Measurements from ENCODE around the gene ANXA10. TPM values are rescaled to one million over a fixed set of nuclear protein-coding genes. Genes with fewer than 3 reads are reported as not detected.

The ANXA10 gene
- total RNA-seq, 1 donor from 2014 or later: not detected

DNA sequence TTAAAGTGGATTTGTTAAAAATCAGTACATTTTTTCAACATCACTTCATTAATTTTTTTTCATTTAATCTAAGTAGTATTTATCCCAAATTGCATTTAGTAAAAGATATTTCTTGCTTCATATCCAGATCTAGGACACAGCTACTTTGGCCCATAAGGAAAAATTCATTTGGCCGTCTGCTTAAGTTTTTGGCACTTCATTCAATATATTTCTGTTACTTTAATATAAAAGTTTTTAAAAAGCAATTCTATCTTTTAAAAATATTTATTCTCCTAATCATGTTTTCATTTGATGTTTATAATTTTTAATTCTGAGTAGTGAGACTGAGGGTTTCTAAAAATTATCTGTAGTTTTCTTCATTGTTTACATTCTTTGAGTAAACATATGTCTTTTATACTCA is 28.5 kb downstream of the ANXA10 start:
- TF ChIP-seq, protein P1, sequence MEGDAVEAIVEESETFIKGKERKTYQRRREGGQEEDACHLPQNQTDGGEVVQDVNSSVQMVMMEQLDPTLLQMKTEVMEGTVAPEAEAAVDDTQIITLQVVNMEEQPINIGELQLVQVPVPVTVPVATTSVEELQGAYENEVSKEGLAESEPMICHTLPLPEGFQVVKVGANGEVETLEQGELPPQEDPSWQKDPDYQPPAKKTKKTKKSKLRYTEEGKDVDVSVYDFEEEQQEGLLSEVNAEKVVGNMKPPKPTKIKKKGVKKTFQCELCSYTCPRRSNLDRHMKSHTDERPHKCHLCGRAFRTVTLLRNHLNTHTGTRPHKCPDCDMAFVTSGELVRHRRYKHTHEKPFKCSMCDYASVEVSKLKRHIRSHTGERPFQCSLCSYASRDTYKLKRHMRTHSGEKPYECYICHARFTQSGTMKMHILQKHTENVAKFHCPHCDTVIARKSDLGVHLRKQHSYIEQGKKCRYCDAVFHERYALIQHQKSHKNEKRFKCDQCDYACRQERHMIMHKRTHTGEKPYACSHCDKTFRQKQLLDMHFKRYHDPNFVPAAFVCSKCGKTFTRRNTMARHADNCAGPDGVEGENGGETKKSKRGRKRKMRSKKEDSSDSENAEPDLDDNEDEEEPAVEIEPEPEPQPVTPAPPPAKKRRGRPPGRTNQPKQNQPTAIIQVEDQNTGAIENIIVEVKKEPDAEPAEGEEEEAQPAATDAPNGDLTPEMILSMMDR (IDR thresholded peaks at IDR 0.05; ENCODE audit: unreplicated experiment): no peak
- no peak for DNase-seq (ENCODE audit: low spot score)
- Mint-ChIP-seq H3K4me1 (ENCODE audit: unreplicated experiment) (no peaks in the 10 kb centered on the region), H3K4me3 (ENCODE audit: unreplicated experiment) (no peak overlapping the region), H3K27me3 (ENCODE audit: unreplicated experiment) (no peaks in the 10 kb centered on the region), H3K36me3 (ENCODE audit: low read depth, unreplicated experiment) (no peaks in the 10 kb centered on the region), H3K9me3 (ENCODE audit: unreplicated experiment) (no peaks in the 10 kb centered on the region), H3K27ac (ENCODE audit: unreplicated experiment) (no peak overlapping the region)

DNA sequence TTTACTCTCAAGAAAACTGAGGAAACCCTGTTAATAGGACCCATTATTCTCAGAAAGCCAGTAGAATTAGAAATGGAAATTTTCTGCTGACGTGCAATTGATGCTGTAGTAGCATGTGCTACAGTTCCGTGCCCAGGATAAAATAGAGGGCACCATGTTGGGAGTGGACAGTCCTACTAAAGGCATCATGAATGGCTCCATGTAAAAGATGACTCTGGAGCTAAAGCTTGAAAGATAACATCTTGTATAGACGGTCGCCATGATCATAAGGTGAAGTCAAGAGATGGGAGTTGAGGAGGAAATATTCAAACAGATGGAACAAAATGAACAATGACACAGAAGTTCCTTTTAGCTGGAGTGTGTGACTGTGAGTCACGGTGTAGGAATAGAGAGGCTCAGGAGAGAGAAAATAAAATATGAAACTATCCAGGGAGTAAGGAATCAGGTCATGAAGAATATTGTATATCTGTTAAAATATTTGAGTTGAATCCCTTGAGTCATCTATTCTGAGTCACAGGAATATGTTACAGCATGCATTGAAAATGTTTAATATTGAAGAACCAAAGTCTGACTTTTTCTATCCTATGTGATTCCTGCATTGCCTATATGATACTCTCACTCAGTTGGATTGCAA is 31.8 kb downstream of the ANXA10 start:
- Mint-ChIP-seq H3K27ac (ENCODE audit: unreplicated experiment) (no peak overlapping the region), H3K4me3 (ENCODE audit: unreplicated experiment) (no peak overlapping the region), H3K27me3 (ENCODE audit: unreplicated experiment) (no peaks in the 10 kb centered on the region), H3K36me3 (ENCODE audit: low read depth, unreplicated experiment) (no peaks in the 10 kb centered on the region), H3K4me1 (ENCODE audit: unreplicated experiment) (no peaks in the 10 kb centered on the region), H3K9me3 (ENCODE audit: unreplicated experiment) (no peaks in the 10 kb centered on the region)
- TF ChIP-seq, protein P1 (IDR thresholded peaks at IDR 0.05; ENCODE audit: unreplicated experiment): no peak
- DNase-seq (ENCODE audit: low spot score): no peak

DNA sequence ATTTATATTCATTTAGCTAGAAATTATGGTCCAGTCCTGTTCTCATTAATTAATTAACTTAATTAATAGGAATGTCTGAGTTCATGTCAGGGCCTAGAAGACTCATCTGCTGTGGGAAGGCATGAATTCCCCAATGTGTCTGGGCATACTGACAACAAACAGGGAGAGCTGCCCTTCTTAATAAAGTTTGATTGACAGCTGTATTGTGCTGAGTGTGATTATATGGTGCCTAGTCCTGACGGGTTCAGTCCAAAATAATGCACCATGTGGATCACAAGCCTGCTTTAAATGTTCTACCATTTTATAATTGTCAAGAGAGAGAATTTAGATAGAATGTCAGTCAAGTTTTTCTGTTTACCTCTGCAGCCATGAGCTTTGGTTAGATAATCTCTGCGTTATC is 34.6 kb downstream of the ANXA10 start:
- no peak overlapping the region for H3K4me3 Mint-ChIP-seq (ENCODE audit: unreplicated experiment)
- no peaks in the 10 kb centered on the region for H3K9me3 Mint-ChIP-seq (ENCODE audit: unreplicated experiment)
- H3K27ac Mint-ChIP-seq (ENCODE audit: unreplicated experiment): no peak overlapping the region
- DNase-seq (ENCODE audit: low spot score): no peak
- H3K4me1 Mint-ChIP-seq (ENCODE audit: unreplicated experiment): no peaks in the 10 kb centered on the region
- TF ChIP-seq, protein P1 (IDR thresholded peaks at IDR 0.05; ENCODE audit: unreplicated experiment): no peak
- no peaks in the 10 kb centered on the region for H3K27me3 Mint-ChIP-seq (ENCODE audit: unreplicated experiment)
- H3K36me3 Mint-ChIP-seq (ENCODE audit: low read depth, unreplicated experiment): no peaks in the 10 kb centered on the region

DNA sequence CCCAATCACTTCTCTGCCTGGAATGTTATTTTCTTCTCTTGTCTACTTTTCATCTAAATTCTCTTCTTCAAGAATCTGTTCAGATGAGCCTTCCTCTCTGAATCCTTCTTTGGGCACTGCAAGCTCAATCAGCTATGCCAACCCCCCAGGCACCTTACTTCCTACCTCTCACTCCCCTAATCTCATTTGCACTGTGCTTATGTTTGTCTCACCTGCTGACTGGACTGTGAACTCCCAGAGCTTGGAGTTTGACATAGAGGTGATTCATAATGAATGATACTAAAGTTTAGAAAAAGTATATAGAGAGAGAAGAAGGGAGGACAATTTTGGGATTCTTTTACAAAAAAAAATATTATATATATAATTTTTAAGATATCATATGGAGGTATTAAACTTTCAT is 36.3 kb downstream of the ANXA10 start:
- Mint-ChIP-seq H3K36me3 (ENCODE audit: low read depth, unreplicated experiment) (no peaks in the 10 kb centered on the region), H3K4me3 (ENCODE audit: unreplicated experiment) (no peak overlapping the region), H3K4me1 (ENCODE audit: unreplicated experiment) (no peaks in the 10 kb centered on the region), H3K27ac (ENCODE audit: unreplicated experiment) (no peak overlapping the region), H3K9me3 (ENCODE audit: unreplicated experiment) (no peaks in the 10 kb centered on the region), H3K27me3 (ENCODE audit: unreplicated experiment) (no peaks in the 10 kb centered on the region)
- DNase-seq (ENCODE audit: low spot score): no peak
- TF ChIP-seq, protein P1 (IDR thresholded peaks at IDR 0.05; ENCODE audit: unreplicated experiment): no peak

DNA sequence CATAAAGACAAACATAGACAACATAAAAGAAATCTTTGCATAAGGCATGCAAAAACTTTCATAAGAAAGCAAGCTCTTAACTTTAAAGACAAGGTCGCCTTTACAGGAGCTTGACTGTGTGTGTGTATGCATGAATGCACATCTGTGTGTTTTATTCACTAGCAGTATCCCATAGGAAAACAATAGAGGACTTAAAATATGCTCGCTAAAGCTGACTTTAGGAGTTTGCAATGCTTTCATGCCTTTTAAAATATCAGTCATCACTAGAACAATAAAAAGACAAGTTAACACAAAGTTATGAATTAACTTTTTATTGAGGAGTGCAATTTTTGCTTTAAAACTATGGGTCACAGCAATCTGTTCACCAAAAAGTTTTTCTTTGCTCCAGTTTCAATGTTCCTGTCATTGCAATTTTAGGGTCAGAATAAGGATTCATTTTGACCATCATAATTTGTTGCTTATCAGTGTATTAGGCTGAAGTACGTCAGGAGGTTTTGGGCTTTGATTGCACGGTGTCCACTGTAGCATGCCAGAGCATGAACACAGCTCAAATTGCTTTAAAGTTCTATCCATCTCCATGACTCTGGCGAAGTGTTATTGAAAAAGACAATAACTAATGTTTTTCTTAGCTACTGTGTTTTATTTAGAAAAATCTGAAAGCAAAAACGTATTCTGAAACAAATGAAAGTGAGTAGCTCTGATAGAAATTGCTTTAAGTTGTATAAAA is 36.9 kb downstream of the ANXA10 start:
- Mint-ChIP-seq H3K4me1 (ENCODE audit: unreplicated experiment) (no peaks in the 10 kb centered on the region), H3K36me3 (ENCODE audit: low read depth, unreplicated experiment) (no peaks in the 10 kb centered on the region), H3K4me3 (ENCODE audit: unreplicated experiment) (no peak overlapping the region), H3K27me3 (ENCODE audit: unreplicated experiment) (no peaks in the 10 kb centered on the region), H3K9me3 (ENCODE audit: unreplicated experiment) (no peaks in the 10 kb centered on the region), H3K27ac (ENCODE audit: unreplicated experiment) (no peak overlapping the region)
- TF ChIP-seq, protein P1 (IDR thresholded peaks at IDR 0.05; ENCODE audit: unreplicated experiment): no peak
- no peak for DNase-seq (ENCODE audit: low spot score)

Measured in endothelial cell (in vitro differentiated cells).